HFFc6 (cell line): ENCODE data around the gene CUX1. TPM values are rescaled to one million over a fixed set of nuclear protein-coding genes. Genes with fewer than 3 reads are reported as not detected.

Experiments used
- DNase-seq: peaks from one replicate; pipeline ENCODE4 v3.0.0-alpha.2; 2018
- H3K27ac Mint-ChIP-seq: 2 replicates; pipeline ENCODE4 v1.8.0; 2020; ENCODE audit warnings: mild to moderate bottlenecking, mixed read lengths
- H3K27me3 Mint-ChIP-seq: 2 replicates; pipeline ENCODE4 v1.8.0; 2021; ENCODE audit warnings: mild to moderate bottlenecking, moderate library complexity, mixed read lengths; ENCODE audit not compliant: insufficient read depth
- H3K36me3 Mint-ChIP-seq: 2 replicates; pipeline ENCODE4 v1.8.0; 2021; ENCODE audit warnings: low read depth, mixed read lengths
- H3K4me1 Mint-ChIP-seq: 2 replicates; pipeline ENCODE4 v1.8.0; 2020; ENCODE audit warnings: low read depth, mixed read lengths
- H3K4me3 Mint-ChIP-seq: 2 replicates; pipeline ENCODE4 v1.8.0; 2020; ENCODE audit warnings: mild to moderate bottlenecking, moderate library complexity, mixed read lengths
- H3K9me3 Mint-ChIP-seq: 2 replicates; pipeline ENCODE4 v1.8.0; 2020; ENCODE audit warnings: mild to moderate bottlenecking, mixed read lengths
- total RNA-seq, 6 experiments: library from RNA; stranded (reverse); fragmentation: NEBNext Ultra II Directional; extraction: Animal tissue kit (Norgen Biotek cat#: 25700); gene quantifications; 2 replicates in 1 of 6; 3 replicates in 5 of 6; pipeline ENCODE4 v1.2.3, GENCODE V29; 2021
- TF ChIP-seq, protein P1 (sequence below): fragments of 200-600 bp; sonication (generic); IDR thresholded peaks from 2 replicates; pipeline ENCODE4 v1.5.0; 2021; ENCODE audit warnings: antibody characterized with exemption, mild to moderate bottlenecking

Gene CUX1
- total RNA-seq, 6 experiments from 2014 or later = 46.9 to 64.2 (median 51.6) TPM

DNA sequence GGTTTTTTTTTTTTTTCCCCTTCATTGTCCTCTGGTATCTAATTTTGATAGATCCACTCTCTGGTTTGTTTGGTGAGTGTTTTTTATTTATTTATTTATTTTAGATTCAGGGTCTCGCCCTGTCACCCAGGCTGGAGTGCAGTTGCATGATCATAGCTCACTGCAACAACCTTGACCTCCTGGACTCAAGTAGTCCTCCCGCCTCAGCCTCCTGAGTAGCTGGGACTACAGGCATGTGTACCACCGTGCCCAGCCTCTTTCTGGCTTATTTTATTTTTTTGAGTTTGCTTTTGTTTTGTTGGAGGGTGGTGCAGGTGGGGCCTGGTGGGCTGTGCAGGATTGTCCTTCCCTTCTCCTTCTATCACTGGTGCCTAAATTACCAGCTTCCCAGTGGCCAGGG is 282.0 kb downstream of the CUX1 start:
- peaks cover 12% of the 10 kb centered on the region for H3K4me1 Mint-ChIP-seq
- no peaks in the 10 kb centered on the region for H3K9me3 Mint-ChIP-seq
- TF ChIP-seq, protein P1, sequence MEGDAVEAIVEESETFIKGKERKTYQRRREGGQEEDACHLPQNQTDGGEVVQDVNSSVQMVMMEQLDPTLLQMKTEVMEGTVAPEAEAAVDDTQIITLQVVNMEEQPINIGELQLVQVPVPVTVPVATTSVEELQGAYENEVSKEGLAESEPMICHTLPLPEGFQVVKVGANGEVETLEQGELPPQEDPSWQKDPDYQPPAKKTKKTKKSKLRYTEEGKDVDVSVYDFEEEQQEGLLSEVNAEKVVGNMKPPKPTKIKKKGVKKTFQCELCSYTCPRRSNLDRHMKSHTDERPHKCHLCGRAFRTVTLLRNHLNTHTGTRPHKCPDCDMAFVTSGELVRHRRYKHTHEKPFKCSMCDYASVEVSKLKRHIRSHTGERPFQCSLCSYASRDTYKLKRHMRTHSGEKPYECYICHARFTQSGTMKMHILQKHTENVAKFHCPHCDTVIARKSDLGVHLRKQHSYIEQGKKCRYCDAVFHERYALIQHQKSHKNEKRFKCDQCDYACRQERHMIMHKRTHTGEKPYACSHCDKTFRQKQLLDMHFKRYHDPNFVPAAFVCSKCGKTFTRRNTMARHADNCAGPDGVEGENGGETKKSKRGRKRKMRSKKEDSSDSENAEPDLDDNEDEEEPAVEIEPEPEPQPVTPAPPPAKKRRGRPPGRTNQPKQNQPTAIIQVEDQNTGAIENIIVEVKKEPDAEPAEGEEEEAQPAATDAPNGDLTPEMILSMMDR = no peak
- H3K27ac Mint-ChIP-seq = no peak overlapping the region
- H3K4me3 Mint-ChIP-seq = no peak overlapping the region
- peaks cover 10% of the 10 kb centered on the region; the same call in 1 of the 2 replicates for H3K36me3 Mint-ChIP-seq
- DNase-seq = no peak
- no peaks in the 10 kb centered on the region for H3K27me3 Mint-ChIP-seq

DNA sequence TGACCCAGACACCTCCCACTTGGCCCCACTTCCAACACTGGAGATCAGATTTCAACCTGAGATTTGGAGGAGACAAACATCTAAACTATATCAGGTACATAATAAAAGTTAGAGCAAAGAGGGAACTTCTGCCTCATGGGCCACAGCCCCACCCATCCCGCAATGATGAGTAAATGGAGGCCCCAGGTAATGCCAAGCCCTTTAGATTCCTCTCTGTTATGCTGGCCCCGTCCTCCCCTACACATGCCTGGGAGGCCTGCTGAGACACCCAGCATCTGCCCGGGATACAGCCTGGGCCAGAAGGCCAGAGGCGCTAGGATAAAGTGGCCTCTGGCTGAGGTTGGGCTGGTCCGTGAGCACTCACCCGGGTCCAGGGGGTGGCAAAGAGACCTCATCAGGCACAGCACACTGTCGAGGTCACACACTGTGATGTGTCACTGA is 283.7 kb downstream of the CUX1 start:
- H3K27me3 Mint-ChIP-seq = no peaks in the 10 kb centered on the region
- H3K9me3 Mint-ChIP-seq = no peaks in the 10 kb centered on the region
- no peak for DNase-seq
- H3K27ac Mint-ChIP-seq = no peak overlapping the region
- peaks cover 21% of the 10 kb centered on the region for H3K36me3 Mint-ChIP-seq
- TF ChIP-seq, protein P1 = no peak
- peaks cover 5% of the 10 kb centered on the region; the same call in 1 of the 2 replicates for H3K4me1 Mint-ChIP-seq
- H3K4me3 Mint-ChIP-seq = no peak overlapping the region

GRCh38 chr7:102101926-102102325 is 284.5 kb downstream of the CUX1 start:
- H3K4me3 Mint-ChIP-seq = no peak overlapping the region
- H3K9me3 Mint-ChIP-seq = no peaks in the 10 kb centered on the region
- no peak for DNase-seq
- no peaks in the 10 kb centered on the region for H3K27me3 Mint-ChIP-seq
- H3K4me1 Mint-ChIP-seq = peaks cover 5% of the 10 kb centered on the region; the same call in 1 of the 2 replicates
- no peak overlapping the region for H3K27ac Mint-ChIP-seq
- TF ChIP-seq, protein P1 = no peak
- peaks cover 23% of the 10 kb centered on the region for H3K36me3 Mint-ChIP-seq

DNA sequence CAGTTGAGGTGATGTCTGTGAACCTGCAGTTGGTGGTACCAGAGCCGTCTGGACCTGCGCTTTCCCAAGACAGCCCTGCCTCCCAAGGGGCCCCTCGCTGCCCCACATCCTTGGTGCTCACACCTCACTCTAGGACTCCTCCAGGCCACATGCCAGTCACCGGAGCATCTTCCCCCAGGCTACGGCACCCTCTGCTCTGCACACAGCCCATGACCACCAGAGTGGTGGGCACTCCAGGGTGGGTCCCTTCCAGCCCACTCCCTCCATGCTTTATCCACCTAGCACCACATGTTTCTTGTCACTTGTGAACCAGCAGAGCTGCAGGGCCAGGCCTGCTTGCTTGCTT is 285.6 kb downstream of the CUX1 start:
- Mint-ChIP-seq H3K27me3 (no peaks in the 10 kb centered on the region), H3K9me3 (no peaks in the 10 kb centered on the region)

DNA sequence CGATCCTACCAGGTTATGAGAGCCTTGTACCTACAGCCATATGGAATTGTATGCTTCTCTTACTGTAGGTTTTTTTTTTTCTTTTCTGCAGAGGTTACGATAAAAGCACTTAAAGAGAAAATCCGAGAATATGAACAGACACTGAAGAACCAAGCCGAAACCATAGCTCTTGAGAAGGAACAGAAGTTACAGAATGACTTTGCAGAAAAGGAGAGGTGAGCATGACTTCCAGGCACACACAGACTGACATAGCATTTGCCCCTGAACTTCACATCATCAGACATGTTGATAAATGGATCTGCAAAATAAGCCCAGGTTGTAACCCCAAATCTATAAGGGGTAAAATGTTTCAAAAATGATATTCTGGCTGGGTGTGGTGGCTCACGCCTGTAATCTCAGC is 286.8 kb downstream of the CUX1 start:
- Mint-ChIP-seq H3K36me3 (peaks cover 20% of the 10 kb centered on the region), H3K27me3 (no peaks in the 10 kb centered on the region), H3K4me3 (no peak overlapping the region), H3K9me3 (no peaks in the 10 kb centered on the region), H3K4me1 (no peaks in the 10 kb centered on the region), H3K27ac (no peak overlapping the region)
- DNase-seq = no peak
- TF ChIP-seq, protein P1 = no peak

More for the DNA sequence above, 285.6 kb downstream of the CUX1 start:
- no peaks in the 10 kb centered on the region; the same call in 1 of the 2 replicates for H3K4me1 Mint-ChIP-seq
- DNase-seq = no peak
- TF ChIP-seq, protein P1 = no peak
- peaks cover 22% of the 10 kb centered on the region for H3K36me3 Mint-ChIP-seq
- no peak overlapping the region for H3K27ac Mint-ChIP-seq
- no peak overlapping the region for H3K4me3 Mint-ChIP-seq

DNA sequence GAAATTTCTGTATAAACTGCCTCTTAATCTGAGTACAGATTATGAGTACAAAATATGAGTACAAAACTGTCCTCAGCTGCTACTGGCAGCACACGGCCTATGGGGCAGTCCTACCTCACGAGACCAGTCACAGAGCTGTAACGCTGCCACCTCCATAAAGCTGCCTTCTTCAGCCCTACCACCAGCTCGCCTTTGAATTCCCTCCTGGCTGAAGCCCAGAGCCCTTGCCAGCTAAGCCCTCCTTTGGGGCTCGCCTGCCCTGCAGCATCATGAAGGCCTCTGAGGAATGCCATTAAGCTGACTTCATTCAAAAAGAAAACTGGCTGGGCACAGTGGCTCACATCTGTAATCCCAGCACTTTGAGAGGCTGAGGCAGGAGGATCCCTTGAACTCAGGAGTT is 289.2 kb downstream of the CUX1 start:
- H3K27ac Mint-ChIP-seq = no peak overlapping the region
- H3K27me3 Mint-ChIP-seq = no peaks in the 10 kb centered on the region
- peaks cover 20% of the 10 kb centered on the region for H3K36me3 Mint-ChIP-seq
- no peak for DNase-seq
- no peaks in the 10 kb centered on the region for H3K9me3 Mint-ChIP-seq
- H3K4me1 Mint-ChIP-seq = no peaks in the 10 kb centered on the region
- no peak overlapping the region for H3K4me3 Mint-ChIP-seq
- TF ChIP-seq, protein P1 = no peak
